SK-N-SH treated with all-trans-retinoic acid at 6 μM for 48 hours (cell line): ENCODE results near the gene SIRPA.

ENCODE experiments used
- ZNF8 ChIP-seq: fragments of 450-650 bp; formaldehyde crosslinking; IDR thresholded peaks from 2 replicates; pipeline ENCODE4 v1.5.0; 2020; ENCODE audit warnings: mild to moderate bottlenecking, moderate library complexity
- TF ChIP-seq, protein P1 (sequence below): fragments of 250-450 bp; sonication (Bioruptor Pico); IDR thresholded peaks from 2 replicates; pipeline ENCODE4 v1.8.0; 2020; ENCODE audit warnings: mild to moderate bottlenecking, moderate library complexity, borderline replicate concordance

DNA sequence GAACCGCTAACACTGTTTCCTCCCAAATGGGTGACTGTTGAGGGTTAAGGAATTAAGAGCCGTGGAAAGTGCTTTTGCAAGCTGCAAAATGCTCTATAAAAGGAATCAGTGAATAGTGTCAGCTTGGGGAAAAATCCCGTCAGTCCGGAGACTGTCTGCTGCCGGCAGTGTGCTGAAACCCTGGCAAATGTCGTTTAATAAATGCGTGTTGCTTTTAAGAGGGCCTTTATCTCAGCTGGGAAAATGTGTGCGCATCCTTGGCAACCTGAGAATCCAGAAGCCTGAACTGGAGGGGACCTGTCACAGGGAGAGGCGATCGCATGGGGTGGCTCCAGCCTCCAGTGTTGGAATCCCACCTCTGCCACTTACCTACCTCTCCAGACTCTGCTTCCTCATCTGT lies 9.8 kb downstream of the SIRPA start:
- no peak for TF ChIP-seq ZNF8
- TF ChIP-seq, protein P1, sequence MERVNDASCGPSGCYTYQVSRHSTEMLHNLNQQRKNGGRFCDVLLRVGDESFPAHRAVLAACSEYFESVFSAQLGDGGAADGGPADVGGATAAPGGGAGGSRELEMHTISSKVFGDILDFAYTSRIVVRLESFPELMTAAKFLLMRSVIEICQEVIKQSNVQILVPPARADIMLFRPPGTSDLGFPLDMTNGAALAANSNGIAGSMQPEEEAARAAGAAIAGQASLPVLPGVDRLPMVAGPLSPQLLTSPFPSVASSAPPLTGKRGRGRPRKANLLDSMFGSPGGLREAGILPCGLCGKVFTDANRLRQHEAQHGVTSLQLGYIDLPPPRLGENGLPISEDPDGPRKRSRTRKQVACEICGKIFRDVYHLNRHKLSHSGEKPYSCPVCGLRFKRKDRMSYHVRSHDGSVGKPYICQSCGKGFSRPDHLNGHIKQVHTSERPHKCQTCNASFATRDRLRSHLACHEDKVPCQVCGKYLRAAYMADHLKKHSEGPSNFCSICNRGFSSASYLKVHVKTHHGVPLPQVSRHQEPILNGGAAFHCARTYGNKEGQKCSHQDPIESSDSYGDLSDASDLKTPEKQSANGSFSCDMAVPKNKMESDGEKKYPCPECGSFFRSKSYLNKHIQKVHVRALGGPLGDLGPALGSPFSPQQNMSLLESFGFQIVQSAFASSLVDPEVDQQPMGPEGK (CRISPR knock-in tag), result no peak
